Panc1 (cell line): ENCODE results near the gene CDHR2.

Source experiments
- POLR2AphosphoS5 ChIP-seq: IDR thresholded peaks from 2 replicates; pipeline ENCODE4 v1.6.1; 2012; ENCODE audit warnings: mild to moderate bottlenecking, low read depth, low read length, moderate library complexity
- TCF7L2 ChIP-seq: IDR thresholded peaks from 2 replicates; pipeline ENCODE4 v1.6.1; 2011; ENCODE audit warnings: mild to moderate bottlenecking, low read depth, low read length, inconsistent platforms
- TF ChIP-seq, protein P1 (sequence below): fragments of 450-650 bp; IDR thresholded peaks from 2 replicates; pipeline ENCODE4 v1.5.1; 2017; ENCODE audit warnings: mild to moderate bottlenecking
- TF ChIP-seq, protein P2 (sequence below), 2 experiments: IDR thresholded peaks; 2 replicates each; pipeline ENCODE4 v1.6.1; 2011 to 2012; ENCODE audit warnings: low read depth in 2 of 2, control low read depth in 1 of 2, low read length in 1 of 2, mild to moderate bottlenecking in 1 of 2, moderate library complexity in 1 of 2; ENCODE audit not compliant: insufficient read depth in 1 of 2

DNA sequence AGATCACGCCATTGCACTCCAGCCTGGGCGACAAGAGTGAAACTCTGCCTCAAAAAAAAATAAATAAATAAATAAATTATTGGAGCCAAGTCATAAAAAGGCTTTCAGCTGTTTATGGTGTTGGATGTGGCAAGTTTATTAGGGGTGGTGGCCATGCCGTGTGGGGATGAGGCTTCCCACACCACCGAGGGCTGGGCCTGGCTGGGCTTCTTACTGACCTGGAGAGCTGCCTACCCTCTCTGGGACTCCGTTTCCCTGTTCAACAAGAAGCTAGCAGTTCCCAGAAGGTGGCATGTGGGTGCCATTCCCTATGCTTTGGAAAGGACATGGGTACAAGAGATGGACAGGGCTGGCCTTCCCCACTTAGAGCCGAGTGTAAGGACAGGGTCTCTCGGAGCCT, 38.3 kb downstream of the CDHR2 start:
- TF ChIP-seq TCF7L2, result no peak
- TF ChIP-seq, protein P1, sequence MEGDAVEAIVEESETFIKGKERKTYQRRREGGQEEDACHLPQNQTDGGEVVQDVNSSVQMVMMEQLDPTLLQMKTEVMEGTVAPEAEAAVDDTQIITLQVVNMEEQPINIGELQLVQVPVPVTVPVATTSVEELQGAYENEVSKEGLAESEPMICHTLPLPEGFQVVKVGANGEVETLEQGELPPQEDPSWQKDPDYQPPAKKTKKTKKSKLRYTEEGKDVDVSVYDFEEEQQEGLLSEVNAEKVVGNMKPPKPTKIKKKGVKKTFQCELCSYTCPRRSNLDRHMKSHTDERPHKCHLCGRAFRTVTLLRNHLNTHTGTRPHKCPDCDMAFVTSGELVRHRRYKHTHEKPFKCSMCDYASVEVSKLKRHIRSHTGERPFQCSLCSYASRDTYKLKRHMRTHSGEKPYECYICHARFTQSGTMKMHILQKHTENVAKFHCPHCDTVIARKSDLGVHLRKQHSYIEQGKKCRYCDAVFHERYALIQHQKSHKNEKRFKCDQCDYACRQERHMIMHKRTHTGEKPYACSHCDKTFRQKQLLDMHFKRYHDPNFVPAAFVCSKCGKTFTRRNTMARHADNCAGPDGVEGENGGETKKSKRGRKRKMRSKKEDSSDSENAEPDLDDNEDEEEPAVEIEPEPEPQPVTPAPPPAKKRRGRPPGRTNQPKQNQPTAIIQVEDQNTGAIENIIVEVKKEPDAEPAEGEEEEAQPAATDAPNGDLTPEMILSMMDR, result no peak
- TF ChIP-seq, protein P2, sequence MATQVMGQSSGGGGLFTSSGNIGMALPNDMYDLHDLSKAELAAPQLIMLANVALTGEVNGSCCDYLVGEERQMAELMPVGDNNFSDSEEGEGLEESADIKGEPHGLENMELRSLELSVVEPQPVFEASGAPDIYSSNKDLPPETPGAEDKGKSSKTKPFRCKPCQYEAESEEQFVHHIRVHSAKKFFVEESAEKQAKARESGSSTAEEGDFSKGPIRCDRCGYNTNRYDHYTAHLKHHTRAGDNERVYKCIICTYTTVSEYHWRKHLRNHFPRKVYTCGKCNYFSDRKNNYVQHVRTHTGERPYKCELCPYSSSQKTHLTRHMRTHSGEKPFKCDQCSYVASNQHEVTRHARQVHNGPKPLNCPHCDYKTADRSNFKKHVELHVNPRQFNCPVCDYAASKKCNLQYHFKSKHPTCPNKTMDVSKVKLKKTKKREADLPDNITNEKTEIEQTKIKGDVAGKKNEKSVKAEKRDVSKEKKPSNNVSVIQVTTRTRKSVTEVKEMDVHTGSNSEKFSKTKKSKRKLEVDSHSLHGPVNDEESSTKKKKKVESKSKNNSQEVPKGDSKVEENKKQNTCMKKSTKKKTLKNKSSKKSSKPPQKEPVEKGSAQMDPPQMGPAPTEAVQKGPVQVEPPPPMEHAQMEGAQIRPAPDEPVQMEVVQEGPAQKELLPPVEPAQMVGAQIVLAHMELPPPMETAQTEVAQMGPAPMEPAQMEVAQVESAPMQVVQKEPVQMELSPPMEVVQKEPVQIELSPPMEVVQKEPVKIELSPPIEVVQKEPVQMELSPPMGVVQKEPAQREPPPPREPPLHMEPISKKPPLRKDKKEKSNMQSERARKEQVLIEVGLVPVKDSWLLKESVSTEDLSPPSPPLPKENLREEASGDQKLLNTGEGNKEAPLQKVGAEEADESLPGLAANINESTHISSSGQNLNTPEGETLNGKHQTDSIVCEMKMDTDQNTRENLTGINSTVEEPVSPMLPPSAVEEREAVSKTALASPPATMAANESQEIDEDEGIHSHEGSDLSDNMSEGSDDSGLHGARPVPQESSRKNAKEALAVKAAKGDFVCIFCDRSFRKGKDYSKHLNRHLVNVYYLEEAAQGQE (IDR thresholded peaks at IDR 0.05; ENCODE audit: insufficient read depth in 1 of 2, low read depth in 2 of 2, low read length in 1 of 2), result no peak
- no peak for TF ChIP-seq POLR2AphosphoS5
